ENCODE data around the gene CHI3L2.

Gene CHI3L2

DNA sequence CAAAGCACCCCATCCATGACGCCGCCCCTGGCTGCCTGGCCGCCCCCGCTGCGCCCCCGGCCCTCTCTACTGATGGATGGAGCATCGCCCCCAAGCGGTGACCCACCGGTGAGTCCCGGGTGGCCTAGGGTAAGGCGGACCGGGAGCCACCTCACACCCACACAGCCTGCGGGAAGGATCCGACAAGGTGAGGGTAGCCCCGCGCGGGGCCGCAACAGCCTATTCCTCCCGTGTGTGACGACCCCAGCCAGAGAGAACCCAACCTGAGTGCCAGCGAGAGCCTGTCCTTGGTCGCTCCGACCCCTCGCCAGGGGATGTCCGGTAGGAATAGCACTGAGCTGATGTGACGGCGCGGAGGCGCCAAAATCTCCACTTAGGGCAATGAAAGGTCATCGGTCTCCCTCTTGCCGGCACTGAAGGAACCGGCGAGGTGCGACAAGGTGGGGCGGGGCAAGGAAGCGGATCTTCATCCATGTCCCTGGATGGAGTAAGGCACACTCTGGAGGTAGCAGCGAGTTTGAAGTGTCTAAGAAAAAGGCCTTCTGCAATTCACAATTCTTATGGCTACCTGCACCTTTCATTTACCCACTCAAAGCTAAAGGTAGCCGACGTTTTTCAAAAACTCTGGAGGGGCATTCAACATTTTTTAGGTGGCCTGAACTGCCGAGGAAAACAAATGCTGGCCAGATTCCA, 43.4 kb downstream of the CHI3L2 start:
- in situ Hi-C loops (cut with HindIII; ENCODE audit: low pct_ligation_motif_present, low sequenced_read_pairs): no loop called here
- no peak for DNase-seq
- TF ChIP-seq, protein P1, sequence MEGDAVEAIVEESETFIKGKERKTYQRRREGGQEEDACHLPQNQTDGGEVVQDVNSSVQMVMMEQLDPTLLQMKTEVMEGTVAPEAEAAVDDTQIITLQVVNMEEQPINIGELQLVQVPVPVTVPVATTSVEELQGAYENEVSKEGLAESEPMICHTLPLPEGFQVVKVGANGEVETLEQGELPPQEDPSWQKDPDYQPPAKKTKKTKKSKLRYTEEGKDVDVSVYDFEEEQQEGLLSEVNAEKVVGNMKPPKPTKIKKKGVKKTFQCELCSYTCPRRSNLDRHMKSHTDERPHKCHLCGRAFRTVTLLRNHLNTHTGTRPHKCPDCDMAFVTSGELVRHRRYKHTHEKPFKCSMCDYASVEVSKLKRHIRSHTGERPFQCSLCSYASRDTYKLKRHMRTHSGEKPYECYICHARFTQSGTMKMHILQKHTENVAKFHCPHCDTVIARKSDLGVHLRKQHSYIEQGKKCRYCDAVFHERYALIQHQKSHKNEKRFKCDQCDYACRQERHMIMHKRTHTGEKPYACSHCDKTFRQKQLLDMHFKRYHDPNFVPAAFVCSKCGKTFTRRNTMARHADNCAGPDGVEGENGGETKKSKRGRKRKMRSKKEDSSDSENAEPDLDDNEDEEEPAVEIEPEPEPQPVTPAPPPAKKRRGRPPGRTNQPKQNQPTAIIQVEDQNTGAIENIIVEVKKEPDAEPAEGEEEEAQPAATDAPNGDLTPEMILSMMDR (IDR thresholded peaks at IDR 0.05; ENCODE audit: low read depth, low read length, missing control alignments): no peak
- Histone ChIP-seq H3K27me3 (replicated peaks) (peaks cover 23% of the 10 kb centered on the region), H3K36me3 (replicated peaks) (no peaks in the 10 kb centered on the region), H3K27ac (no peak overlapping the region), H3K4me3 (ENCODE audit: low read depth, low read length) (no peak overlapping the region)

DNA sequence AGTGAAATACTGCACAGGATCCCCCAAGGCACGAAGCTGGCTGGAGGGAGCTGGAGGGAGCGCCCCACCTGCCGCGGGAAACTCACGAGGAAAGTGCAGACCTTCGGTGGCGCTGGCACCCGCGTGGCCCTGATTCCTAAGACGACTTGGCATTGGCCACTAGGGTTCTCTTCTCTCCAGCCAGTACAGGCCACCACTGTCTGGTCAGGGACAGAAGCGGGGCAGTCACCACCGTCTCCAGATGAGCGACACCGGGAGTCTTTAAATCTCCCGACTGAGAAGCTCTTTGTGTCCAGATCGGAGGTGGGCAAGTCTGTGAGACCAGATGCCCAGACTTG, 43.9 kb downstream of the CHI3L2 start:
- Histone ChIP-seq H3K27ac (no peak overlapping the region), H3K27me3 (replicated peaks) (peaks cover 23% of the 10 kb centered on the region), H3K36me3 (replicated peaks) (no peaks in the 10 kb centered on the region), H3K4me3 (ENCODE audit: low read depth, low read length) (no peak overlapping the region)
- in situ Hi-C loops (cut with HindIII; ENCODE audit: low pct_ligation_motif_present, low sequenced_read_pairs): no loop called here
- DNase-seq: no peak
- TF ChIP-seq, protein P1 (IDR thresholded peaks at IDR 0.05; ENCODE audit: low read depth, low read length, missing control alignments): no peak

DNA sequence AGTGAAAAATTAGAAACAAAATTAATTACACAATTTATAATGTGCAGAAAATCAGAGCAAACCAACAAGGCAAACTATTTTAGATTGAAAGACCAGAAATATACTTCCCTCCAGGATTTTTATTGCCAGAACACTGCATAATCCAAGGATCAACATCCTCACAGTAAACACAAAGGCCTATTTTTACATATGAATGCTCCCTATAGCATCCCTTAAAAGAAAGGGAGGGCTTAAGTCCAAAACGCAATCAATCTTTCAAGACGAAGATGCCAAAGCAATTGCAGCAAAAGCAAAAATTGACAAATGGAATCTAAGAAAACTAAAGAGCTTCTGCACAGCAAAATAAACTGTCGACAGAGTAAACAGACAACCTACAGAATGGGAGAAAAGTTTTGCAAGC, 44.6 kb downstream of the CHI3L2 start:
- no peak for DNase-seq
- Histone ChIP-seq H3K4me3 (ENCODE audit: low read depth, low read length) (no peak overlapping the region), H3K27me3 (replicated peaks) (peaks cover 23% of the 10 kb centered on the region), H3K36me3 (replicated peaks) (no peaks in the 10 kb centered on the region), H3K27ac (no peak overlapping the region)
- in situ Hi-C loops (cut with HindIII; ENCODE audit: low pct_ligation_motif_present, low sequenced_read_pairs): no loop called here
- TF ChIP-seq, protein P1 (IDR thresholded peaks at IDR 0.05; ENCODE audit: low read depth, low read length, missing control alignments): no peak

DNA sequence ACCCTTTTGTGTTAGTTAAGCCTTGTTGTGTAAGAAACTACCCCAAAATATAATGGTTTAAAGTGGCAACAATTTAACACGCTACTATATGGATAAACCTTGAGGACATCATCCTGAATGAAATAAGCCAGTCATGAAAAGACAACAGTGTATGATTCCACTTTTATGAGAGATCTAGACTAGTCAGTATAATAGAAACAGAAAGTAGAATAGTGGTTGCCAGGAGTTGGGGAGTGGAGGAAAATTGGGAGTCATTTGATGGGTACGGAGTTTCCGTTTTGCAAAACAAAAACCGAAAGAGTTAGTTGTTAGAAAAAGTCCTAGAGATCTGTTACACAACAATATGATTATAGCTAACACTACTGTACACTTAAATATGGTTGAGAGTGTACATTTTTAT, 47.1 kb downstream of the CHI3L2 start:
- Histone ChIP-seq H3K36me3 (replicated peaks) (no peaks in the 10 kb centered on the region), H3K4me3 (ENCODE audit: low read depth, low read length) (no peak overlapping the region), H3K27me3 (replicated peaks) (peaks cover 23% of the 10 kb centered on the region), H3K27ac (no peak overlapping the region)
- in situ Hi-C loops (cut with HindIII; ENCODE audit: low pct_ligation_motif_present, low sequenced_read_pairs): no loop called here
- TF ChIP-seq, protein P1 (IDR thresholded peaks at IDR 0.05; ENCODE audit: low read depth, low read length, missing control alignments): no peak
- no peak for DNase-seq

DNA sequence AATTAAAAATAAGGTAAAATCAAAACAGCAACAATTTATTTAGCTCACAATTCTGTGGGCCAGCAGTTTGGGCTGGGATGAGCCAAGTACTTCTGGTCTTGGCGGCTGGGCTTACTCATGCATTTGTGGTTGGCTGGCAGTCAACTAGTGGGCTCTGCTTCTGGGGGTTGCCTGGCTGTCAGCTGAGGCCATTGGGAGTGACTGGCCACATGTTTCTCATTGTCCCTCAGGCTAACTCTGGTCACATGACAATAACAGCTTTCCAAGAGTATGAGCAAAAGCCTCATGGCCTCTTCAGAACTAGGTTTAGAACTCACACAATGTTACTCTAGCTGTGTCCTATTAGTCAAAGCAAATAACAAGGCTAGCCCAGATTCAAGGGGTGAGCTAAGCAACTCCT, 47.6 kb downstream of the CHI3L2 start:
- DNase-seq: no peak
- peaks cover 20% of the 10 kb centered on the region for H3K27me3 ChIP-seq (replicated peaks)
- H3K4me3 ChIP-seq (ENCODE audit: low read depth, low read length): no peak overlapping the region
- no peaks in the 10 kb centered on the region for H3K36me3 ChIP-seq (replicated peaks)
- in situ Hi-C loops (cut with HindIII; ENCODE audit: low pct_ligation_motif_present, low sequenced_read_pairs): no loop called here
- no peak overlapping the region for H3K27ac ChIP-seq
- TF ChIP-seq, protein P1 (IDR thresholded peaks at IDR 0.05; ENCODE audit: low read depth, low read length, missing control alignments): no peak
